Osteoblast (primary cell): ENCODE measurements around the gene FAM98C. TPM values are rescaled to one million over a fixed set of nuclear protein-coding genes. Genes with fewer than 3 reads are reported as not detected.

Experiments used
- DNase-seq: peaks from one replicate; pipeline ENCODE4 v3.0.0; 2011; ENCODE audit warnings: low spot score, mixed read lengths; ENCODE audit not compliant: insufficient read length; ENCODE audit errors: missing footprints
- H2AFZ ChIP-seq: 2 replicates; pipeline ENCODE4 v1.6.0; 2011; ENCODE audit warnings: mild to moderate bottlenecking, low read length
- H3K27ac ChIP-seq: 2 replicates; pipeline ENCODE4 v1.5.1; 2011; ENCODE audit warnings: mild to moderate bottlenecking, low read depth, low read length, moderate library complexity
- H3K27me3 ChIP-seq: 2 replicates; pipeline ENCODE4 v1.6.0; 2012; ENCODE audit warnings: mild to moderate bottlenecking, control low read depth, inconsistent platforms, low read length, moderate library complexity; ENCODE audit not compliant: insufficient read depth
- H3K36me3 ChIP-seq: 2 replicates; pipeline ENCODE4 v1.5.1; 2011; ENCODE audit warnings: mild to moderate bottlenecking, low read length, control low read depth, moderate library complexity; ENCODE audit not compliant: insufficient read depth
- H3K4me1 ChIP-seq: 2 replicates; pipeline ENCODE4 v1.5.1; 2011; ENCODE audit warnings: mild to moderate bottlenecking, low read length, control low read depth, moderate library complexity; ENCODE audit not compliant: insufficient read depth
- H3K4me2 ChIP-seq: 2 replicates; pipeline ENCODE4 v1.6.0; 2011; ENCODE audit warnings: mild to moderate bottlenecking, low read length; ENCODE audit not compliant: insufficient read depth
- H3K4me3 ChIP-seq: fragments of 200-600 bp; sonication (generic); 3 replicates; pipeline ENCODE4 v1.5.1; 2012; ENCODE audit warnings: mild to moderate bottlenecking, low read length, inconsistent platforms; ENCODE audit not compliant: insufficient read depth
- H3K79me2 ChIP-seq: 2 replicates; pipeline ENCODE4 v1.6.0; 2012; ENCODE audit warnings: mild to moderate bottlenecking, low read length, control low read depth, inconsistent platforms; ENCODE audit not compliant: insufficient read depth
- H3K9me3 ChIP-seq: 2 replicates; pipeline ENCODE4 v1.5.1; 2011; ENCODE audit warnings: low read depth, low read length, control low read depth
- H4K20me1 ChIP-seq: 2 replicates; pipeline ENCODE4 v1.6.0; 2012; ENCODE audit warnings: mild to moderate bottlenecking, low read length, control low read depth; ENCODE audit not compliant: insufficient read depth
- total RNA-seq: library from RNA; depleted of rRNA; stranded (reverse); fragments of >200 nt; gene quantifications from 2 replicates; pipeline ENCODE4 v1.2.3, GENCODE V29; 2012
- TF ChIP-seq, protein P1 (sequence below): IDR thresholded peaks from 2 replicates; pipeline ENCODE4 v1.5.1; 2011; ENCODE audit warnings: mild to moderate bottlenecking, low read depth, low read length, moderate library complexity; ENCODE audit errors: extremely low read depth

The FAM98C gene
- total RNA-seq, 1 donor, result 14.1 TPM

DNA sequence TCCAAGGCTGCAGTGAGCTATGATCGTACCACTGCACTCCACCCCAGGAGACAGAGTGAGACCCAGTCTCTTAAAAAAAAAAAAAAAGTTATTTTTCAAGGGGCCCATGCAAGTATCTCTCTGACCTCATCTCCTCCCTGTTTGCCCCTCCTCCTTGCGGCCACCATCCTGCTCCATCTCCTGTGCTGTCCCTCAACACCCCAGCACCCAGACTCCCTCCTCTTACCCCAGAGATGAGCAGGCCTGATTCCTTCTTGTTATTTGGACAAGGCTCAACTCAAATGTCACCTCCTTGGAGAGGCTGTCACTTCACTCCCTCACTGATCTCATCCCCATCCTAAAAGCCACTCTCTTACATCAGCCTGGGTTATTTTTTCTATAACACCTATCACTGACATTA, 35.0 kb downstream of the FAM98C start:
- no peak overlapping the region for H3K4me3 ChIP-seq
- H4K20me1 ChIP-seq, result no peaks in the 10 kb centered on the region
- TF ChIP-seq, protein P1, sequence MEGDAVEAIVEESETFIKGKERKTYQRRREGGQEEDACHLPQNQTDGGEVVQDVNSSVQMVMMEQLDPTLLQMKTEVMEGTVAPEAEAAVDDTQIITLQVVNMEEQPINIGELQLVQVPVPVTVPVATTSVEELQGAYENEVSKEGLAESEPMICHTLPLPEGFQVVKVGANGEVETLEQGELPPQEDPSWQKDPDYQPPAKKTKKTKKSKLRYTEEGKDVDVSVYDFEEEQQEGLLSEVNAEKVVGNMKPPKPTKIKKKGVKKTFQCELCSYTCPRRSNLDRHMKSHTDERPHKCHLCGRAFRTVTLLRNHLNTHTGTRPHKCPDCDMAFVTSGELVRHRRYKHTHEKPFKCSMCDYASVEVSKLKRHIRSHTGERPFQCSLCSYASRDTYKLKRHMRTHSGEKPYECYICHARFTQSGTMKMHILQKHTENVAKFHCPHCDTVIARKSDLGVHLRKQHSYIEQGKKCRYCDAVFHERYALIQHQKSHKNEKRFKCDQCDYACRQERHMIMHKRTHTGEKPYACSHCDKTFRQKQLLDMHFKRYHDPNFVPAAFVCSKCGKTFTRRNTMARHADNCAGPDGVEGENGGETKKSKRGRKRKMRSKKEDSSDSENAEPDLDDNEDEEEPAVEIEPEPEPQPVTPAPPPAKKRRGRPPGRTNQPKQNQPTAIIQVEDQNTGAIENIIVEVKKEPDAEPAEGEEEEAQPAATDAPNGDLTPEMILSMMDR, result no peak
- no peaks in the 10 kb centered on the region for H3K36me3 ChIP-seq
- no peaks in the 10 kb centered on the region for H3K9me3 ChIP-seq
- H3K4me1 ChIP-seq, result no peaks in the 10 kb centered on the region
- H2AFZ ChIP-seq, result no peak overlapping the region
- H3K27me3 ChIP-seq, result no peaks in the 10 kb centered on the region
- H3K79me2 ChIP-seq, result no peaks in the 10 kb centered on the region
- no peak overlapping the region for H3K27ac ChIP-seq
- no peak overlapping the region for H3K4me2 ChIP-seq
- DNase-seq, result peak; percentile 54

DNA sequence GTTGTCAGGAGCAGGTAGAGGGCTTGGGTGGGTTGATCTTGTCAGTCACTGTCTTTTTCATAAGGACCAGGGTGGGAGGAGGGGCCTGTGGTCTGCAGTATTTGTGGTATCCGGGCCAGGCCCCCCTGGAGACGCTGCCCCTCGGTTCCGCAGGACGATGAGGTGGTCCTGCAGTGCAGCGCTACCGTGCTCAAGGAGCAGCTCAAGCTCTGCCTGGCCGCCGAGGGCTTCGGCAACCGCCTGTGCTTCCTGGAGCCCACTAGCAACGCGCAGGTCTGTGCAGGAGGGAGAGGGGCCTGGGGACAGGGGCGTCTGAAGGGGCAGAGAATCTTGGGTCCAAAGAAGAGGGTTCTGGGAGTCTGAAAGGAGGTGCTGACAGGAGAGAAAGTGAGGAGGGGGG, 37.7 kb downstream of the FAM98C start:
- H3K27me3 ChIP-seq, result no peaks in the 10 kb centered on the region
- TF ChIP-seq, protein P1, result no peak
- no peaks in the 10 kb centered on the region for H3K9me3 ChIP-seq
- H3K4me1 ChIP-seq, result no peaks in the 10 kb centered on the region
- peak; percentile 75 for DNase-seq
- H3K4me3 ChIP-seq, result no peak overlapping the region
- no peaks in the 10 kb centered on the region for H3K36me3 ChIP-seq
- no peak overlapping the region for H3K4me2 ChIP-seq
- H3K27ac ChIP-seq, result no peak overlapping the region
- no peaks in the 10 kb centered on the region for H4K20me1 ChIP-seq
- H2AFZ ChIP-seq, result no peak overlapping the region
- H3K79me2 ChIP-seq, result no peaks in the 10 kb centered on the region

DNA sequence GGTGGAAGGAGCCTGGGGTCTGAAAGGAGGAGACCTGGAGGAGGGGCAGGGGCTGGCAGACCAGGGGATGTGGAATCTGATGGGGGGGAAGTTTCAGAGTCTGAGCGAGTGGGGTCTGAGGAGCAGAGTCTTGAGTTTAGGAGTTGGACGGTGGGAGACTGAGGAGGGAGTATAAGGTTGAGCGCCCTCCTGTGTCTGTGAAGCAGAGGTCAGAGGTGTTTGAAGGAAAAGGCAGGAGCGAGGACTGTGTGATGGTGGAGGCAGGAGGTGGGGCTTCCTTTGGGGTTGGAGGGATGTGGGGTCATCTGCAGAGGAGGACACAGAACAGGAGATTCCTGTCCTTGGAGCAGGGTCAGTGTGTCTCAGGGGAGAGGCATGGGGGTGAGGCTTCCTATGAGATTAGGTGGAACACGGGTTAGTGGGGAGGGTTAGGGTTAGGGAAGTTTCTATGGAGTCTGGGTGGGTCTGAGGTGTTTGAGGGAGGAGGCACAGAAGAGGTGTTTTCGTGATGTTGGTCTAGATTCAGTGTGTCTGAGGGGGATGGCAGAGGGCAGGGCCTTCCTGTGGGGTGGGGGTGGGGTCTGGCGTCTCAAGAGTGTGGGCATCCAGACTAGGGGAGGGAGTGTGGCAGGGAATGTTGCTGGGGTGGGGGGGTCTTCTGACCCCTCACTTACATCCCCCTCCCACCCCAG, 38.9 kb downstream of the FAM98C start:
- Histone ChIP-seq H3K79me2 (no peaks in the 10 kb centered on the region), H3K36me3 (no peaks in the 10 kb centered on the region), H3K4me1 (no peaks in the 10 kb centered on the region), H3K27ac (no peak overlapping the region), H2AFZ (no peak overlapping the region), H3K27me3 (no peaks in the 10 kb centered on the region), H3K9me3 (no peaks in the 10 kb centered on the region), H3K4me2 (no peak overlapping the region), H4K20me1 (no peaks in the 10 kb centered on the region), H3K4me3 (no peak overlapping the region)
- TF ChIP-seq, protein P1, result no peak
- DNase-seq, result peak; percentile 68

DNA sequence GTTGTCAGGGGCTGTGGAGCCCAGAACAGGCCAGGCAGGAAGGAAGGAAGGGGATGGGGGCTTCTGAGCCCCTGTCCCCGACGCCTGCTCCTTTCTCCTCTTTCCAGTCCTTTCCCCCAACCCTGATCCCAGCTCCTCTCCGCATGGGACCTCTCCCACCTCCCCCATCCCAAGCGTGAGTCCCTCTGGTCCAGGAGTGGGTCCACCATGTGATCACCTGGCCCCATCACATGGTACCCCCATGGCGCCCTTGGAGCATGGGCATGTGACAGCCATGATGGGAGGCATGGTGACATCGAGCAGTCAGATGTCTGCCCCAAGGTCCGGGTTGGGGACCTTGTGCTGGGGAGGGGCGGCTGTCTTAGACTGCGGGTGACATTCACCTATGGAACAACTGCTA, 39.8 kb downstream of the FAM98C start:
- Histone ChIP-seq H3K4me2 (no peak overlapping the region), H3K27ac (no peak overlapping the region), H3K9me3 (no peaks in the 10 kb centered on the region), H3K4me1 (no peaks in the 10 kb centered on the region), H3K4me3 (no peak overlapping the region), H4K20me1 (no peaks in the 10 kb centered on the region), H3K36me3 (no peaks in the 10 kb centered on the region), H3K79me2 (no peaks in the 10 kb centered on the region), H2AFZ (no peak overlapping the region), H3K27me3 (no peaks in the 10 kb centered on the region)
- DNase-seq, result peak; percentile 72
- TF ChIP-seq, protein P1, result no peak
